NCI-H146 treated with DMSO at 0.1 percent for 48 hours (cell line): ENCODE measurements around the gene CORO7.
A peak's percentile ranks its signal among the peaks of the same experiment; 100 is the strongest.

Experiments
- DNase-seq: peaks from one replicate; lab custom pipeline; 2025; ENCODE audit not compliant: unreplicated experiment; lab: John Stamatoyannopoulos, UW

Gene CORO7

GRCh38 chr16:4309102-4309832 is 107.1 kb downstream of the CORO7 start:
- no peak for DNase-seq

GRCh38 chr16:4307215-4308037 is 109.0 kb downstream of the CORO7 start:
- peak; percentile 79 for DNase-seq

- DNase-seq, result peak; percentile 37
These were observed 109.8 kb downstream of the CORO7 start for GRCh38 chr16:4306470-4307214.
